Measurements from ENCODE around the gene CEACAM16.

CEACAM16 gene, protein sequence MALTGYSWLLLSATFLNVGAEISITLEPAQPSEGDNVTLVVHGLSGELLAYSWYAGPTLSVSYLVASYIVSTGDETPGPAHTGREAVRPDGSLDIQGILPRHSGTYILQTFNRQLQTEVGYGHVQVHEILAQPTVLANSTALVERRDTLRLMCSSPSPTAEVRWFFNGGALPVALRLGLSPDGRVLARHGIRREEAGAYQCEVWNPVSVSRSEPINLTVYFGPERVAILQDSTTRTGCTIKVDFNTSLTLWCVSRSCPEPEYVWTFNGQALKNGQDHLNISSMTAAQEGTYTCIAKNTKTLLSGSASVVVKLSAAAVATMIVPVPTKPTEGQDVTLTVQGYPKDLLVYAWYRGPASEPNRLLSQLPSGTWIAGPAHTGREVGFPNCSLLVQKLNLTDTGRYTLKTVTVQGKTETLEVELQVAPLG

DNA sequence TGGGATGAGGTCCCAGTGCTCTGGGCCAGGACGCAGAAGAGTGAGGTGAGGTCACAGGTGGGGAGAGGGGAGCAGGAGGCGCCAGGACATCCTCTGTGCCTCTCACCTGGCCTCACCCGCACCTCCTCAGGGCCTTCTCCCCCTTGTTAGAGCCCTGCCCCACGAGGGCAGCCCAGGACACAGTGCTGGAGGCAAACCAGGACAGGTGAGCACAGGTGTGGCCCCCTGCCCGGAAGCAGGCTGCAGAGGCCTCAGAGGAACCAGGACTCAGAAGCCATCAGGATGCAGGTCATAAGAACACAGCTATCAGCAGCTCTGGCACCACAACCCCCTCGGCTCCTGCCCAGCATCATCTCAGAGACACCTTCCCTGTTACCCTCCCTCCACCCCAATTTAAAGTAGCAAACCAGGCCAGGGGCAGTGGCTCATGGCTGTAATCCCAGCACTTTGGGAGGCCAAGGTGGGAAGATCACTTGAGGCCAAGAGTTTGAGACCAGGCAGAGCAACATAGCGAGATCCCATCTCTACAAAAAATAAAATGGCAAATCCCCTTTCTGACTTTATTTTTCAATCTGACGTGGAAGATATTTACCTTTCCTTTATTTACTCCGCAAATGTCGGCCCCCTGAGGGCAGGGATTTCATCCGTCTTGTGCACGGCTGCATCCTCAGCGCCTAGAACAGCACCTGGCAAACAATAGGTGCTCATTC lies at the start of gene CEACAM16:
Gene CEACAM16, plus strand, starts transcription at position 660 of the 710 bp plus-strand sequence. CDS start 2,306 bp downstream, outside the sequence.
- TF ChIP-seq, protein P1, sequence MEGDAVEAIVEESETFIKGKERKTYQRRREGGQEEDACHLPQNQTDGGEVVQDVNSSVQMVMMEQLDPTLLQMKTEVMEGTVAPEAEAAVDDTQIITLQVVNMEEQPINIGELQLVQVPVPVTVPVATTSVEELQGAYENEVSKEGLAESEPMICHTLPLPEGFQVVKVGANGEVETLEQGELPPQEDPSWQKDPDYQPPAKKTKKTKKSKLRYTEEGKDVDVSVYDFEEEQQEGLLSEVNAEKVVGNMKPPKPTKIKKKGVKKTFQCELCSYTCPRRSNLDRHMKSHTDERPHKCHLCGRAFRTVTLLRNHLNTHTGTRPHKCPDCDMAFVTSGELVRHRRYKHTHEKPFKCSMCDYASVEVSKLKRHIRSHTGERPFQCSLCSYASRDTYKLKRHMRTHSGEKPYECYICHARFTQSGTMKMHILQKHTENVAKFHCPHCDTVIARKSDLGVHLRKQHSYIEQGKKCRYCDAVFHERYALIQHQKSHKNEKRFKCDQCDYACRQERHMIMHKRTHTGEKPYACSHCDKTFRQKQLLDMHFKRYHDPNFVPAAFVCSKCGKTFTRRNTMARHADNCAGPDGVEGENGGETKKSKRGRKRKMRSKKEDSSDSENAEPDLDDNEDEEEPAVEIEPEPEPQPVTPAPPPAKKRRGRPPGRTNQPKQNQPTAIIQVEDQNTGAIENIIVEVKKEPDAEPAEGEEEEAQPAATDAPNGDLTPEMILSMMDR (IDR thresholded peaks at IDR 0.05; ENCODE audit: low read depth, low read length) = no peak

DNA sequence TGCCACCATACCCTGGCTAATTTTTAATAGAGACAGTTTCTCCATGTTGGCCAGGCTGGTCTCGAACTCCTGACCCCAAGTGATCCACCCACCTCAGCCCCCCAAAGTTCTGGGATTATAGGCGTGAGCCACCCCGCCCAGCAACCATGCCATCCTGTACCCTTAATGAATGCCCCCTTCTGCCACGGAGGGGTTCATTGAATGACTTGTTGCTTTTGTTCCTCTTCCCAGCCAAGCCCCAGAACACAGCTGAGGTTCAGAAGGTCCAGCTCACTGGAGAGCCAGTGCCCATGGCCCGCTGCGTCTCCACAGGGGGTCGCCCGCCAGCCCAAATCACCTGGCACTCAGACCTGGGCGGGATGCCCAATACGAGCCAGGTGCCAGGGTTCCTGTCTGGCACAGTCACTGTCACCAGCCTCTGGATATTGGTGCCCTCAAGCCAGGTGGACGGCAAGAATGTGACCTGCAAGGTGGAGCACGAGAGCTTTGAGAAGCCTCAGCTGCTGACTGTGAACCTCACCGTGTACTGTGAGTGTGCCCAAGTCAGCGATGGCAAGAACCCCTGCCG lies 49.3 kb upstream of the CEACAM16 start:
- TF ChIP-seq, protein P1 (IDR thresholded peaks at IDR 0.05; ENCODE audit: low read depth, low read length) = no peak
- DNase-seq (ENCODE audit: extremely low read depth, low read depth) = no peak

More for the DNA sequence above, at the start of gene CEACAM16:
- DNase-seq (ENCODE audit: extremely low read depth, low read depth) = no peak

DNA sequence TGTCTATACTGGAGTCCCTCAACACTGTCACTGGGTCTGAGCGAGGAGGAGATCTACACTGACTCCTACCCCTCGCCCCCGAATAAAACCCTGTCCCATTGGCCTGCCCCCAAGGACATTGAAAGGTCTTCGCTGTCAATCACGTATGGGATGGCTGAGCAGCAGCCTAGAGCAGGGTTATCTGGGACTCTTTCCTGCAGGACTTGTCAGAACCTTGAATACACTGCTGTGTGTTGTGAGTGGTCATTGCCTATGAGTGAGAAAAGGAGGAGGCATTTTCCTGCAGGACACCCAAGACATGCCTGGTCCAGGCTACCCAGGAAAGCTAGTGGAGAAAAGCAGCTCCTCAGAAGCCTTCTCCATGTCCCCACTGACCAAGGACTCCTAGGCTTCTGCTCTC lies 45.6 kb upstream of the CEACAM16 start:
- TF ChIP-seq, protein P1 (IDR thresholded peaks at IDR 0.05; ENCODE audit: low read depth, low read length) = no peak
- no peak for DNase-seq (ENCODE audit: extremely low read depth, low read depth)

DNA sequence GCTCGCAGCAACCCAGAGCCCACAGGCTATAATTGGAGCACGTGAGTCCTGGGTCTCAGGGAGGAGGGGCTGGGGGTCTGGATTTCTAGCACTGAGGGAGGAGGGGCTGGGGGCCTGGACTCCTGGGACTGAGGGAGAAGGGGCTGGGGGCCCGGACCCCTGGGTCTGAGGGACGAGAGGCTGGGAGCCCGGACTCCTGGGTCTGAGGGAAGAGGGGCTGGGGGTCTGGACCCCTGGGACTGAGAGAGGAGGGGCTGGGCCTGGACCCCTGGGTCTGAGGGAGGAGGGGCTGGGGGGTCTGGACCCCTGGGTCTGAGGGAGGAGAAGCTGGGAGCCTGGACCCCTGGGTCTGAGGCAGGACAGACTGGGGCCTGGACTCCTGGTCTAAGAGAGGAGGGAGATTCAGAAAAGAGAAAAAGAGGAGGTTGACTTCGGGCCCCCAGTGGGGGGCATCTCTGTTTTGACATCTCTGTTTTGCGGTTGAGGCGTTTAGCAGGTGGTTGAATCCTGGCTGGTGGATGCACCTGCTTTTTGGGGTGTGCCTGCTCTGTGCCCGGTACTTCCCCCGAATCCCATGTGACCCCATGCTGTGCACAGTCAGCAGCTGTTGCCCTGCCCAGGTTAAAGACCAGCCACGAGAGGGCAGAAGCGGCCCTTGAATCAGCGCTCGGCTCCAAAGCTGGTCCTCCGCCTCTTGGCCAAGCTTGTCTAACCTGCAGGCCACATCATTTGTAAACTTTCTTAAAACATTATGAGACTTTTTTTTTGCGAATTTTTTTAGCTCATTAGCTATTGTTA lies 44.8 kb upstream of the CEACAM16 start:
- DNase-seq (ENCODE audit: extremely low read depth, low read depth) = no peak
- TF ChIP-seq, protein P1 (IDR thresholded peaks at IDR 0.05; ENCODE audit: low read depth, low read length) = peak; percentile 54

DNA sequence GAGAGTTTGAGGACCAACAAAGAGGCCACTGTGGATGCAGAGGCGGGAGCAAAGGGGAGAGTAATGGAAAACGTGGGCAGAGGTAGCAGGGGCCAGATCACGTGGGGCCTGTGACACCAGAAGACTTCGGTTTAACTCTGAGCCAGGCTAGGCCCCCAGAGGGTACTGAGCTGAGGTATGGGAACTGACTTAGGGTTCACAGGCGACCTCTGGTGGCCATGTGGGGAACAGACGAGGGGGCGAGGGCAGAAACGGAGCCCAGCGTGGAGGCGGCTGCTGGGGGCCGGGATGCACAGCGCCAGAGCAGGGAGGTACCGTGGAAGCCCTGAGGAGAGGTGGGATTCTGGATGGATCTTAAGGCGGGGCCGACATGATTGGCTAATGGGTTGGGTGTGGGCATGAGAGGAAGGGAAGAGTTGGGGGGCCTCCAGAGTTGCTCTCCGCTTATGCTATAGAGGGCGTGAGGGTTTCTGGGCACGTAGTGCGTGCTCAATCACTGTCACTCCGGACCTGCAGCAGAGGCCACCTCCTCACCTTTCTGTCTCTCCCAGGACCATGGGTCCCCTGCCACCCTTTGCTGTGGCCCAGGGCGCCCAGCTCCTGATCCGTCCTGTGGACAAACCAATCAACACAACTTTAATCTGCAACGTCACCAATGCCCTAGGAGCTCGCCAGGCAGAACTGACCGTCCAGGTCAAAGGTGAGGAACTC lies 41.6 kb upstream of the CEACAM16 start:
- no peak for DNase-seq (ENCODE audit: extremely low read depth, low read depth)
- TF ChIP-seq, protein P1 (IDR thresholded peaks at IDR 0.05; ENCODE audit: low read depth, low read length) = peak; percentile 93

DNA sequence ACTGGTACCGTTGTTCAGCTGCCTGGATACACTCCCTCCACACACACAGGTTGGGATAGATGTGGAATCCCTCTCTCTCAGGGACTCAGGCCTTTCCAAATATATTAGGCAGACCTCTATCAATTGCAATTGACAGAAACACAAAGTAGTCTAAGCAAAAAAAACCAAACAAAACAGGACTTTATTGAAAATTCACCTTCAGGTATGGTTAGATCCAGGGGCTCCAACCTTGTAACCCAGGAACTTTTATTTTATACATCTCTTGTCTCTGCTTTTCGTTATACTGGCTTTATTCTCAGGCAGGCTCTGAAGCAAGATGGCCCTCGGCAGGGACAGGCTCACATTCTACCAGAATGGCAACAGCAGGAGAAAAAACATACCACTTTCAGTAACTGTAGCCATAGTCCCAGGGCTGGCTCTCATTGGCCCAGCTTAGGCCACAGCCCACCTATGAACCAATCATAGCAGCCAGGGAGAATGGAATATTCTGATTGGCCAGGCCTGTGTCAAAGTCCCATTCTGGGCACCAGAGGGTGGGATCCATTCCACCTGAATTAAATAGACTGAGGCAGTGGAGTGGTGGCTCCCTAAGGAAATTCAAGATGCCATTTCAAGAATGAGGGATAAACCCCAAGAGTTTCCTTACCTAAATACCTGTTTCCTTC lies 40.8 kb upstream of the CEACAM16 start:
- DNase-seq (ENCODE audit: extremely low read depth, low read depth) = no peak
- TF ChIP-seq, protein P1 (IDR thresholded peaks at IDR 0.05; ENCODE audit: low read depth, low read length) = no peak

Data from AG09319 (cell line).